HG03139 (cell line): ENCODE results near the gene VILL.

ENCODE experiments used
- ATAC-seq: cut with Tn5 transposase; IDR thresholded peaks from one replicate; pipeline ENCODE4 v1.9.1; 2021; ENCODE audit not compliant: unreplicated experiment

The VILL gene

DNA sequence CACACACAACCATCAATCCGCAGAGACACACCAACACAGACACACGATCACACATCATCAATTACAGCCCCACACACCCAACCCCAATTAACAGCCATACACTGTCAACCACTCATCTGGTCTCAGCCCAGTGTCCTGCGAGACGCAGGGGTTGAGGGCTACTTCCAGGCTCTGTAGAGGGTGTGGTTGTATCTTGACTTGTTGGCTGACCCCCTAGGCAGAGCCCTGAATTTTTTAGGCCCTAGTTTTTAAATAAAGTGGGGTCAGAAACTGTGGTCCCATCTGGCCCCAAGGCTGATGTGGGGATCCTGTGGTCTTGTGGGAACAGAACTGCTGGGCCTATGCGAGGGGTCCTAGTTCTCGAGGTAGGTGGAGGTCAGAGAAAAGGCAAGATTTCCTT is 9.2 kb downstream of the VILL start:
- no peak for ATAC-seq

DNA sequence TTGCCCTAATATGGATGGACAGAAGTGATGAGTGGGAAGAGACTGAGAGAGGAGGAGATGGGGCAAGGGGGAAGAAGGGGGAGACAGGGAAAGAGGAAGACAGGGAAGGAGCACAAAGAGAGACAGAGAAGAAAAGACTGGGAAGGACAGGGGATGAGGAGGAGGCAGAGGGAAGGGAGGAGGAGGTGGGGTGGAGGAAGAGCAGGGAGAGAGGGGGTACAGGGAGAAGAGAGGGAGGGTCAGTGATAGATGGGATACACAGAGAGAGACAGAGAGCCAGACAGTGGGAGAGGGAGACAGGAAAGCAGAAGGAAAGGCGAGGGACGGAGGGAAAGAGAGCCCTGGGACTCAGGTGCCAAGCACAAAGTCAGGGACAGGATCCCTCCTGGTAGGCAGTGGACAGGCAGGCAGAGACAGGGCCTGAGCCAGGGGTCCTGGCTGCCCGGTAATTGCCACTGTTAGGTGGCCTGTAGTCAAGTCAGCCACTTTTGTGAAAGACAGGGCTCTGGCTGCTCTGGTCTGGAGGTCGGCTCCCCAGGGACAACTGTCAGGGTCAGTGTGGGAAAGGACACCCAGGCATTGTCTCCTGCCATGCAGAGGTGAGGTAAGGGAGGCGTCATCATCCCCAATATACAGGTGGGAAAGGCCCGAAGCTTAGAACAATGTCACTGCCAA is 9.8 kb downstream of the VILL start:
- ATAC-seq = no peak

DNA sequence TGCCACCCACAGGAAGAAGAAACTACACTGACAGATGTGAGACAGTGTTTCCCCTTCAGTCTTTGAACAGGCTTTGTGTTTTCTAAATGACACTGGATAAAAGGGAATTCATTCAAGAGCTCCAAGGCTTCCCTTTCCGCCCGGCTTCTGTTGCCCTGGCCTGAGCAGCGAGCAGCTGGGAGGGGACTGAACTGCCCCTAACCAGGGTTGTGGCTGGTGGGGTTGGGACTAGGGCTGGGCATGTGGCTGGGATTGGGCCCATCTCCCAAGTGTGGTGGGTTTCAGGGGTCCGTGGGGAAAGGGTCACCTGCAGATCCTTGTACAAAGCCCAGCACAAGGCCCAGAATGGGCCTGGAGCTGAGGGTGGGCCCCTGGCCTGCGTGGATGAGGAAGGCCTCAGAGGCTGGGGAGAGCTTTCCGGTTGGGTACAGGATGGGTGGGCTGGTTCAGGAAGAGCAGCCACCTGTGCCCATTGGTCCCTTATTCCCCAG is 10.4 kb downstream of the VILL start:
- ATAC-seq = no peak

DNA sequence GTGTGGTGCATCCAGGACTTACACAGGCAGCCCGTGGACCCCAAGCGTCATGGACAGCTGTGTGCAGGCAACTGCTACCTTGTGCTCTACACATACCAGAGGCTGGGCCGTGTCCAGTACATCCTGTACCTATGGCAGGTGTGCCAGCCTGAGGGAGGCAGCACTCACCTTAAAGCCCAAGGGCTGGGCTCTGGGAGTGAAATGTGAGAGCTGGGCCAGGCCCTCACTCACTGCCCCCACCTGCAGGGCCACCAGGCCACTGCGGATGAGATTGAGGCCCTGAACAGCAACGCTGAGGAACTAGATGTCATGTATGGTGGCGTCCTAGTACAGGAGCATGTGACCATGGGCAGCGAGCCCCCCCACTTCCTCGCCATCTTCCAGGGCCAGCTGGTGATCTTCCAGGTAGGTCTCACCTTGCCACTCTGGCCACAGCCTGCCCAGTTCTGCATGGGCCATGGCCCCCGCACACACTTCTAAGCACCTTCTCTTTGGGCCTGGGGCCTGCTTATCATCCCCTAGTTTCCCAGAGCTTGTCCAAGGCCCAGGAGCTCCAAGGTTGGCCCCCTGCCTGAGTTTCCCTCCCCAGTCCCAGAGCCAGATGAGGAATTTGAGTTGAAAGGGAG is 11.0 kb downstream of the VILL start:
- no peak for ATAC-seq

DNA sequence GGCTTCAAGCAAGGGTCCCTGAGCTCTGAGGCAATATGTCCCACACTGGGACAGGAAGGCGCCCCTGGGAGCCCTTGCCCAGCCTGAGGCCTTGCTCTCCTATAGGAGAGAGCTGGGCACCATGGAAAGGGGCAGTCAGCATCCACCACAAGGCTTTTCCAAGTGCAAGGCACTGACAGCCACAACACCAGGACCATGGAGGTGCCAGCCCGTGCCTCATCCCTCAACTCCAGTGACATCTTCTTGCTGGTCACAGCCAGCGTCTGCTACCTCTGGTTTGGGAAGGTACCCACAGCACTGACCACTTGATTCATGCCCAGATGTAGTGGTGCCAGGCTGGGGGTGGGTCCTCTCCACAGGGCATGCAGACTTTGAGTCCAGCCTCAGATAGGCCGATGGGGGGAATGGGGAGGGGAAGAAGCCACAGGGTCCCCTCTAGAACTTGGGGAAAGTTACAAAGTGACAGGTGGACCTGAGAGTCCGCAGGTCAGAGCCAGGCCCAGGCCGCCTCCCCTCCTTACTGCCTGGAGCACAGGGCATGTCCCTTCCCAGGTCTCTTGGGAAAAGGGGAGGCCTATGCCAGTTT is 11.8 kb downstream of the VILL start:
- ATAC-seq = no peak

DNA sequence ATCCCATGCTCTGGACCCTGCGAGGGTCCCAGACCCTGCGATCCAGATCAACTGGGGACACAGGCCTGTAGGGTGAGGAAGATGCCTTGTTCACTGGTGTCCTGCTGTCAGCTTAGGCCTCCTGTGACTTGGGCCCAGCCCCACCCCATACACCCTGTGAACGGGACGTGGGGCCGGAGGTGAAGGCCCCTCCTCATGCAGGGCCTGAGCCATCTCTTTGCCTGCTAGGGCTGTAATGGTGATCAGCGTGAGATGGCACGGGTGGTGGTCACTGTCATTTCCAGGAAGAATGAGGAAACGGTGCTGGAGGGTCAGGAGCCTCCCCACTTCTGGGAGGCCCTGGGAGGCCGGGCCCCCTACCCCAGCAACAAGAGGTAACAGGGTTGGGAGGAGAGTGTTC is 12.4 kb downstream of the VILL start:
- ATAC-seq = no peak

DNA sequence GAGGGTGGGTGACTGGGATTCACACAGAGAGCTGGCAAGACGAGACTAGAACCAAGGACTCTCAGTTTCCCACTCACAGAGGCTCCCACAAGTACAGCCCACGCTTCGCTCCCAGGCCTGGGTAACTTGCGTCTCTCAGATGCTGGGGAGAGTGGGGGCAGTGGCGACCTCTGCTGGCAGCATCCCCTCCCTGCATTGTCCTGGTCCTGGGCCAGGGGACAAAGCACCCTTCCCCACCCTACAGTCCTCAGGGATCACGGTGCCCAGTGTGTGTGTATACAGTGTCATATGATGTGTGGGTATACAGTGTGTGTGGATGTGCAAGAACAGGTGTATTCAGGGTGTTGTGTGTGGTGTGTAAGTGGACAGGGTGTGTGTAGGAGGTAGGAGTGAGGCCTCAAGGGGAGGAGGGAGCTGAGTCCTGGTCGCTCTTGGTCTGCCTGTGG is 12.8 kb downstream of the VILL start:
- ATAC-seq = no peak

DNA sequence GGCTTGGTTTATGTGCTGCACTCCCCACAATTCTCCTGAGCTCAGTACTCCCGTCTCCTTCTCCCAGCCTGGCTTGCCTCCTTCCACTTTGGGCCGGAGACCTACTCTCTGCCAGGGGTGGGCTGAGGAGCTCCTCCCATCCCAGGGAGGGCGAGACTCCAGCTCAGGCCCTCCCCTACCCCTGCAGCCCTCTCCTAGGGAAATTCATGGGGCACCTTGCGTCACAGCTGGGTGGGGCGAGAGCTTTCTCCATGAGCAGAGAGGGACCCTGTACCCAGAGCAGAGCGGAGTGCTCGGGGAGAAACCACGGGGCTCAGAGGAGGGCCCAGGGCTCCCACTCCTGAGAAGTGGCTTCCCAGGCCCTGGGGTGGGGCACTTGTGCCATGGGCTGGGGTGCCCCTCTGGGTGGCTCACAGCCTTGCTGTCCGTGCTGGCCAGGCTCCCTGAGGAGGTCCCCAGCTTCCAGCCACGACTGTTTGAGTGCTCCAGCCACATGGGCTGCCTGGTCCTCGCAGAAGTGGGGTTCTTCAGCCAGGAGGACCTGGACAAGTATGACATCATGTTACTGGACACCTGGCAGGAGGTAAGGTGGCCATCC is 13.3 kb downstream of the VILL start:
- ATAC-seq = no peak

DNA sequence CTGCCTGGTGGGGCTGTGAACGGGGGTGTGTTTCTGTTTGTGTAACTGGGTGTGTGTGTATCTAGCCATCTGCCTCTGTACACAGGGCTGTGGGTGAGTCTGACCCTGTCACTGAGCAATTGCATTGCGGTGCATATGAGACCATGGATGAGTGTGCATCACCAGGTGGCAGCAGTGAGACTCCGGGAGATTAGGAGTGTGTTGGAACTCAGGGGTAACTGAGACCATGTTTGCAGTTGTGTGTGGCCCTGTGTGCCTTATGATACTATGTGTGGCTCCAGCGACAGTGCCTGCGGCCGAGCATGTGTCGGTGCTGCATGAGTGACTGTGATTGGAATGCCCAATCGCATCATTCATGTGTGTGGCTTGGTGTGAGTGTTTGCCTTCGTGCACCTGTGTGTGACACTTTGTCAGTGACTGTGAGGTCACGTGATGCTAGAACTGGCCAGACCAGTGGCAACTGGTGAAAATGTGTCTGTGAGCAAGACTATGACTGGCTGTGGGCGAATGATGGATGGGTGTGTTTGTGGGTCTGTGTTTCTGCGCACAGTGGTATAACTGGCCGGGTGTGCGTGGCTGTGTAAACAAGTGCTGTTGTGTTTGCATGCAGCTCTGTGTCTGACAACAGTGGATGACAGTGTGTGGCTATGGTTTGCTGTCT is 14.0 kb downstream of the VILL start:
- ATAC-seq = no peak

DNA sequence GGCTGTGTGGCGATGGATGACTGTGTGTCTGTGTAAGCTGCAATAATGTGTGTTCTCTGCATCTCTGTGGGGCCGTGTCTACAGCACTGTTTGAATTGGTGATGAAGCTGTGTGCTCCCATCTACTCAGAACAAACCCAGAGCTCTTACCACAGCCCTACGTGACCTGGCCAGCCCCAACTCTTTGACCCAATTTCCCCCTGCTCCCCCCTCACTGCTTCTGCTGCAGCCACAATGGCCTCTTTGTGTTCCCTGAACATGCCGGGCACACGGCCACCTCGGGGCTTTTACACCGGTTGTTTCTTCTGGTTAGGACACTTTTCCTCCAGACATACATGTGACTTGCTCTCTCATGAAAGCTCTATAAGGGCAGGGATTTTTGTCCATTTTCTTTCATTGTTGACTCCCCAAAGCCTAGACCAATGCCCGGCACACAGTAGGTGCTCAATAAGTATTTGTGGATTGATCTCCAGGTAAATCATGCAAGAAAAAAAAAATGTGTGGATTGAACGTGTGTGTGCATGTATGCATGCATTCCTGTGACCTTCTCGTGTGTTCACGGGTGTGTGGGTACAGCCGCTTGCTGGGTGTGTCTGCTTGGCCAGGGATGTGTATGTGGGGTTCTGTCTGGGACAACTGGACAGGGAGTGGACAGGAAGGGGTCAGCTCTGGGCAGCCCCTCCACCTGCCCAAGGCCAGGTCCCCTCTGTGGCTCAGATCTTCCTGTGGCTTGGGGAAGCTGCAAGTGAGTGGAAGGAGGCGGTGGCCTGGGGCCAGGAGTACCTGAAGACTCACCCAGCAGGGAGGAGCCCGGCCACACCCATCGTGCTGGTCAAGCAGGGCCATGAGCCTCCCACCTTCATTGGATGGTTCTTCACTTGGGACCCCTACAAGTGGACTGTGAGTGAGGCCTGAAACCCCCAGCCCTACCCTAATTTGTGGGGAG is 14.8 kb downstream of the VILL start:
- no peak for ATAC-seq

DNA sequence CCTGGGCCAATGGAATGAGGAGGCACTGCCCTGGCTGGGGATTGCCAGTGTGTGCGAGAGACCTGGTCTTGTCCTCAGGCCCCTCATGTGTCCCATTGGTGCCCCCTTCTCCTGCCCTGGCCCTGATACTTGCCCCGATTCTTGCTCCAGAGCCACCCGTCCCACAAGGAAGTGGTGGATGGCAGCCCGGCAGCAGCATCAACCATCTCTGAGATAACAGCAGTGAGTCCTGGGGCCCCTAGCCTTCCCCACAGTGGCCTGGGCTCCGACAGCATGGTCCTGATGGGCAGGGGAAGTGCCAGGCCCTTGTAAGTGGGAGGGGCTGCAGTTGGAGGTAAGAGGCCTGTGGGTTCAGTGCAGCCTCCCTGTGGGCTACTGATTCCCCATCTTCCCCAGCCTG is 15.4 kb downstream of the VILL start:
- no peak for ATAC-seq

DNA sequence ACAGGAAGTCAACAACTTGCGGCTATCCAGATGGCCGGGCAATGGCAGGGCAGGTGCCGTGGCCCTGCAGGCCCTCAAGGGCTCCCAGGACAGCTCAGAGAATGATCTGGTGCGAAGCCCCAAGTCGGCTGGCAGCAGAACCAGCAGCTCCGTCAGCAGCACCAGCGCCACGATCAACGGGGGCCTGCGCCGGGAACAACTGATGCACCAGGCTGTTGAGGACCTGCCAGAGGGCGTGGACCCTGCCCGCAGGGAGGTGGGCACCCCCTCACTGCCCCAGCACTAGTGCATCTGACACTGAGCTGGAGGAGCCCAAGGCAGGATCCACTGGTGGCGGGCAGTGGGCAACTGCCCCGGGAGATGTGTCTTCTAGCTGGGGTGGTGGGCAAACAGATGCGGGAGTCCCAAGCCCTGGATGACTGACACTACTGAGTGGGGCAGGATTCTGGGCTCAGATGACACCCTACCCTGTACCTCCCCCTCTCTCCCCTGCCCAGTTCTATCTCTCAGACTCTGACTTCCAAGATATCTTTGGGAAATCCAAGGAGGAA is 15.9 kb downstream of the VILL start:
- no peak for ATAC-seq

DNA sequence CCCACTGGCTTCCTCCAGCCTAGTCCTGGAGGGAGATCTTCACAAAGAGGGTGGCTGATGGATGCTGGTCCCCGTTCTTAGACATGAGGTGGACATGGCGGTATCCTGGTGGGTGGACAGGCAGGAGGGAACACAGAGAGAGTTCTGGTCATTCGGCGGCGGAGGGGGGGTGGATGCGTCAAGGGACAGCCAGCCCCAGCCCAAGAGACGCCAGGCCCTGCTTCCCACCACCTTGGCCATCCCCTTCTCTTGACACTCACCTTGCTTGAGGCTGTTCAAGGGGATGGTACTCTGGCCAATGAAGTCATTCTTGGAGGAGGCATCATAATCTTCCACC is 17.1 kb downstream of the VILL start:
- ATAC-seq = no peak

DNA sequence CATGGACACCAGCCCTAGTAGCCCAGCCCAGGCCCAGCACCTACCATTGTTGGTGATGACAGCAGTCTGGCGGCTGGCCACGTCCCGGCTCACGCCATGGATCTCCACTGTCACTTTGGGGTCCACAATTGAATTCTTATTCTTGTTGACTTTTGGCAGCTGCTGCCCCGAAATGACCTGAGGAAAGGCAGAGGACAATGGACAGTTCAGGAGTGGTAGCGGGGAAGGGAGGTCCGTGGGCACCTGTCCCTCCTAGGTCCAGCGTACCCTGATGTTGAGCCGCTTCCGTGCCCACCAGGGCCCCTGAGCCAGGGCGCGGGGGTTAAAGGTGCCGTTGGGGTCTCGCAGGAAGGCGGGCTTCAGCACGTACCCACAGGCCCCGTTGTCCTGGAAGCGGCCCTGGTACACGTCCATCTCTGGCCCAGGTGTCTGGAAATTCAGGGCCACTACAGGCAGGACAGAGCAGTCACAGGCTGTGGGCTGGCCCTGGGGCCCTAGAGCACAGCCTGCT is 17.7 kb downstream of the VILL start:
- ATAC-seq = no peak

DNA sequence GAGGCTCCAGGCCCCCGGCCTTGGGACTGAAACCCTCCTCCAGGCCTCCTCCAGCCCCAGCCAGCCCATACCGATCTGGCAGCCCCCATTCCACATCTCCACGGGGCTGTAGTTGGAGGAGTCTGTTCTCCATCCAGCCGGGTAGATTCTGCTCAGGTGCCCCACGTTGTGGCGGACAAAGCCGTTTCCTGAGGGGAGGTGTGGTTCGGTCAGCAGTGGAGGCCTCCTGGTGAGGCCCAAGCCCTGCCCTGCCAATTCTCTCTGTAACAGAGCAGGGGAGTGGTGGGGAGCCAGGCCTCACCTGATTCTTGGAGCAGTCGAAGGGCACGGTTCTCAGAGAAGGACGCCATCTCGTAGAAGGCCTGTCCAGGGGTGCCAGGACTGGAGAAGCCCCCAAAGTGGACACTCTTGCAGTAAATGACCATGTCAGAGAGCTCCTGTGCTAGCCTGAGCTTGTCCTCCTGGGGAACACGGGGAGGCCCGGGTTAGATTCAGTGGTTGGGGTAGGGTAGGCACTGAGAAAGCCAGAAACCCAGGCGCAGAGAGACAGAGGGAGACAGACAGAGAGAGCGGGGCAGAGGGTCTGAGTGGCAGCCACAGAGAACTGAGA is 18.5 kb downstream of the VILL start:
- ATAC-seq = no peak

DNA sequence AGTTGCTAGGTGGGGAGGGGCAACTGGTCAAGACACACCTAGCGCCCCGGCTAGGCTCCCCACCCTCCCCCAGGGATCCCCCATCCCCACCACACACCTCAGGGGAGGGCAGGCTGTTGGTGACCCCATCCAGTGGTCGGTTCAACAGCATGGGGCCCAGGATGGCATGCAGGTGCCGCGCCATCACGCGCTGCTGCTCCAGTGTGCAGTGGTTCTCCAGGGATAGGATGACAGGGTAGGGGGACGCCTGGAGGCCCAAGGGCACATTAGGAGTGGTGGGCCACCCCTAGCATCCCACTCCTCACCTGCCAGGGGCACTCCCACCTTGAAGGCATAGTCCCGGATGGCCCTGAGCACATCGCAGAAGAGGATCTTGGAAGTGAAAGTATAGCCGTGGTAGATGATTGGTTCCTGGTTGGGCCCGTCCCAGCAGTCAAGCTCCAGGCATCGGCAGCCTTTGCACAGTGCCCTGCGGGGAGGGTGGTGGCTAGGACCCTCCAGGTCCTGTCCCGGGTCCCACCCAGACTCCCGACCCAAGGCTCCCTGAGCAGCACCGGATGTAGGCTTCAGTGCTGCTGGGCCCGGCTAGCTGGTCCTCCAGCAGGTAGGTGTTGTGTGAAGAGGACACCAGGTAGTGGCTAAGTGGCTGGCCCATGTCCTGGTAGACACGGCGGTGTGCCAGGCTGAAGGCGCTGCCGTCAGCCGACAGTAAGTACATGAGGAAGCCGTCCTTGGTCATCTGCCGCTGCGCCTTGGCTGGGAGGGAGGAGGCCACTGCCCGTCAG is 19.4 kb downstream of the VILL start:
- ATAC-seq = no peak

DNA sequence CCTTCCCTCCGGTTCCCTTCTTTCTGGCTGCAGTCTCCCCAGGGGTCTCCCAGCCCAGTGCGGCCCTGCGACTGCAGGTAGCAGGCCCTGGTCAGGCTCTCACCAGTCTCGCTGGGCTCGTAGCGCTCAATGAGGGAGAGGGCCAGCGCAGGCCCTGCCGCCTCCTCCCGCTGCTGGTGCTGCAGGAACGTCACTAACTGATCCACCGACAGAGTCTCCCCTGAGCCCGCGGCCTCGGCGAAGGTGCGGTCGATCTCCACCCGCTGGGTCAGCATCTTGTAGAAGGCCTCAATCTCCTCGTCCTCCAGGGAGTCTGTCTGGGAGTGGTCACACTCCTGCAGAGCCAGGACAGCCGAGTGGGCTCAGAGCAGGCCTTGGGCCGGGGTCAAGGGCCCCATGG is 20.5 kb downstream of the VILL start:
- no peak for ATAC-seq

DNA sequence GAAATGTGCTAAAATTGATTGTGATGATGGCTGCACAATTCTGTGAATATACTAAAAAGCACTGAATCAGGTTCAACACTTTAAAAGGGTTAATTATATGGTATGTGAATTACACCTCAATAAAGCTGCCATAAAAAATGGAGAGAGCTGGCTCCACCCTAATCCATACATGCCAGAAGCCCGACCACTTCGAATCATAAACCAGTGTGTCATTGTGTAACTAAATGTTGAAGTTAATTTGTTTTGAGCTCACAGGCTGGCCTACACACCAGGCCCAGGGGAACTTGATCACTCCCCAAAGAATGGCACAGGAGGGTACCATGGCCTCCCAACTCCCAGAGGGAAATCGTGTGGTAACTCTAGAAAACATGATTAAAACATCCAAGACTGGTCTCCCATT is 24.9 kb downstream of the VILL start:
- ATAC-seq = no peak

DNA sequence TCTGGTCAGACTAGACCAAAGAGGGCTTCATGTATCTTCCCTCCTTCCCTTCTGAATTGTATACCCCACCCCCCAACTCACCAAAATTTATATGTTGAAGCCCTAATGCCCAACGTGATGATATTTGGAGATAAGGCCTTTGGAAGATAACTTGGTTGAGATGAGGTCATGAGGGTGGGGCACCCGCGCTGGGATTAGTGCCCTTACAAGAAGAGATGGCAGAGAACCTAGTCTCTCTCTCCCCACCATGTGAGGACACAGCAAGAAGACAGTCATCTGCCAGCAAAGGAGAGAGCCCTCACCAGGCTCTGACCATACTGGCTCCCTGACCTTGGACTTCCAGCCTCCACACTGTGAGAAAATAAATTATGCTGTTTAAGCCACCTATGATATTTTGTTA is 25.4 kb downstream of the VILL start:
- no peak for ATAC-seq
